HEK293 (cell line): ENCODE data around the gene GPR15.

ENCODE experiments used
- CTCF ChIA-PET: fragments of 350-600 bp; formaldehyde crosslinking; extraction: SDS; loops from one replicate; lab custom pipeline; 2021; ENCODE audit warnings: antibody characterized with exemption; lab: Yijun Ruan, JAX
- POLR2A ChIA-PET: fragments of 300-600 bp; formaldehyde crosslinking; extraction: SDS; loops from one replicate; lab custom pipeline; 2020; ENCODE audit warnings: antibody characterized with exemption, inconsistent platforms; lab: Yijun Ruan, JAX
- H3K27ac ChIP-seq: fragments of 200-500 bp; sonication (Bioruptor generic); 2 replicates; pipeline ENCODE4 v1.5.1; 2014; ENCODE audit warnings: low read depth, low read length, control low read depth, inconsistent platforms; ENCODE audit errors: extremely low read depth
- H3K36me3 ChIP-seq, 2 experiments: fragments of 200-500 bp in 1 of 2; sonication (Bioruptor generic) in 1 of 2; 1 replicate in 1 of 2; 2 replicates in 1 of 2; pipeline ENCODE4 v1.5.1; 2014 to 2017; ENCODE audit warnings: inconsistent platforms in 2 of 2, low read length in 2 of 2; ENCODE audit not compliant: control insufficient read depth in 2 of 2, insufficient read depth in 1 of 2
- H3K4me1 ChIP-seq: fragments of 200-500 bp; sonication (Bioruptor generic); 2 replicates; pipeline ENCODE4 v1.5.1; 2014; ENCODE audit warnings: mild to moderate bottlenecking, low read length, inconsistent platforms; ENCODE audit not compliant: control insufficient read depth, insufficient read depth
- H3K4me3 ChIP-seq: 2 replicates; pipeline ENCODE4 v1.5.1; 2011; ENCODE audit warnings: low read depth, mild to moderate bottlenecking, control low read depth, low read length, moderate library complexity
- H3K9me3 ChIP-seq: fragments of 200-500 bp; sonication (Bioruptor generic); 2 replicates; pipeline ENCODE4 v1.5.1; 2014; ENCODE audit warnings: low read depth, low read length, inconsistent platforms; ENCODE audit not compliant: control insufficient read depth, insufficient read depth
- BCL11A ChIP-seq: fragments of 450-650 bp; formaldehyde crosslinking; IDR thresholded peaks from 2 replicates; pipeline ENCODE4 v1.5.1; 2016; ENCODE audit warnings: low read depth, missing biosample characterization, missing genetic modification characterization
- PRDM2 ChIP-seq: fragments of 450-650 bp; formaldehyde crosslinking; IDR thresholded peaks from 2 replicates; pipeline ENCODE4 v1.5.1; 2016; ENCODE audit warnings: missing biosample characterization, missing genetic modification characterization, borderline replicate concordance
- REPIN1 ChIP-seq: fragments of 450-650 bp; formaldehyde crosslinking; IDR thresholded peaks from 2 replicates; pipeline ENCODE4 v1.5.1; 2017; ENCODE audit warnings: missing biosample characterization, missing genetic modification characterization, low read depth
- TRIM28 ChIP-seq: IDR thresholded peaks from 2 replicates; pipeline ENCODE4 v1.6.1; 2011; ENCODE audit warnings: low read length, control low read depth, borderline replicate concordance
- WT1 ChIP-seq: fragments of 450-650 bp; formaldehyde crosslinking; IDR thresholded peaks from 2 replicates; pipeline ENCODE4 v1.5.1; 2016; ENCODE audit warnings: missing biosample characterization, missing genetic modification characterization
- ZBTB1 ChIP-seq: fragments of 450-650 bp; formaldehyde crosslinking; IDR thresholded peaks from 2 replicates; pipeline ENCODE4 v1.5.1; 2016; ENCODE audit warnings: missing biosample characterization, missing genetic modification characterization
- ZBTB48 ChIP-seq: fragments of 450-650 bp; formaldehyde crosslinking; IDR thresholded peaks from 2 replicates; pipeline ENCODE4 v1.5.1; 2016; ENCODE audit warnings: missing biosample characterization, missing genetic modification characterization
- ZIC2 ChIP-seq: fragments of 450-650 bp; formaldehyde crosslinking; IDR thresholded peaks from 2 replicates; pipeline ENCODE4 v1.5.1; 2016; ENCODE audit warnings: missing biosample characterization, missing genetic modification characterization
- ZNF114 ChIP-seq: fragments of 450-650 bp; formaldehyde crosslinking; IDR thresholded peaks from 2 replicates; pipeline ENCODE4 v1.5.0; 2017; ENCODE audit warnings: missing biosample characterization, missing genetic modification characterization
- ZNF2 ChIP-seq: fragments of 450-650 bp; formaldehyde crosslinking; IDR thresholded peaks from 2 replicates; pipeline ENCODE4 v1.5.1; 2016; ENCODE audit warnings: missing biosample characterization, missing genetic modification characterization
- ZNF560 ChIP-seq: fragments of 450-650 bp; formaldehyde crosslinking; IDR thresholded peaks from 2 replicates; pipeline ENCODE4 v1.5.1; 2017; ENCODE audit warnings: missing biosample characterization, missing genetic modification characterization, borderline replicate concordance
- ZSCAN18 ChIP-seq: fragments of 450-650 bp; formaldehyde crosslinking; IDR thresholded peaks from 2 replicates; pipeline ENCODE4 v1.5.1; 2016; ENCODE audit warnings: missing biosample characterization, missing genetic modification characterization
- TF ChIP-seq, protein P1 (sequence below): fragments of 450-650 bp; formaldehyde crosslinking; IDR thresholded peaks from 2 replicates; pipeline ENCODE4 v1.5.1; 2016; ENCODE audit warnings: missing biosample characterization, missing genetic modification characterization
- TF ChIP-seq, protein P2 (sequence below): fragments of 450-650 bp; formaldehyde crosslinking; IDR thresholded peaks from 2 replicates; pipeline ENCODE4 v1.5.1; 2016; ENCODE audit warnings: missing biosample characterization, missing genetic modification characterization

Gene GPR15

DNA sequence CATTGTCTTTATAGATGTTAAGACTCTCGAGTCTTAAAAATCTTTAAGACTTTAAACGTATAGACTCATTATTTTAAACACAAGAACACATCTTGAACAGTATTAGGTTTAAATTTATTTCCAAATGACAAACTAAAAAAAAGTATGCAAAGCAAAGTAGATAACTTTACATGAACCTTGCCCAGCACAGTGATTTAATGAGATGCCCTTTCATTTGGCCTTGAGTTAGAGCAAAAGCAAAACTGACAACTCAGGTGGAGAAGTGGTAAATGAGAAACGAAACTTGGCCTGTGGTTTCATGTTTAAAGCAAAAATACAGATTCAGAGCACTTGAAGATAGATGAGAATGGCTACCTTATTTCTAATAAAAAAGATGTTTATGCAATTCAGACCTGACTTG is 8.6 kb downstream of the GPR15 start:
- no peaks in the 10 kb centered on the region for H3K4me1 ChIP-seq
- ChIA-PET POLR2A (no interaction called here), CTCF (no interaction called here)

GRCh38 chr3:98541695-98542094 is 9.9 kb downstream of the GPR15 start:
- H3K4me1 ChIP-seq: no peaks in the 10 kb centered on the region
- no peak overlapping the region for H3K27ac ChIP-seq
- CTCF ChIA-PET: no interaction called here
- TF ChIP-seq WT1 (tag by site-specific recombination) (no peak), ZIC2 (tag by site-specific recombination) (no peak), BCL11A (tag by site-specific recombination) (no peak), ZNF2 (tag by site-specific recombination) (no peak), PRDM2 (tag by site-specific recombination) (no peak), ZNF560 (no peak), REPIN1 (no peak), ZNF114 (tag by site-specific recombination) (no peak), TRIM28 (no peak)
- TF ChIP-seq, protein P1, sequence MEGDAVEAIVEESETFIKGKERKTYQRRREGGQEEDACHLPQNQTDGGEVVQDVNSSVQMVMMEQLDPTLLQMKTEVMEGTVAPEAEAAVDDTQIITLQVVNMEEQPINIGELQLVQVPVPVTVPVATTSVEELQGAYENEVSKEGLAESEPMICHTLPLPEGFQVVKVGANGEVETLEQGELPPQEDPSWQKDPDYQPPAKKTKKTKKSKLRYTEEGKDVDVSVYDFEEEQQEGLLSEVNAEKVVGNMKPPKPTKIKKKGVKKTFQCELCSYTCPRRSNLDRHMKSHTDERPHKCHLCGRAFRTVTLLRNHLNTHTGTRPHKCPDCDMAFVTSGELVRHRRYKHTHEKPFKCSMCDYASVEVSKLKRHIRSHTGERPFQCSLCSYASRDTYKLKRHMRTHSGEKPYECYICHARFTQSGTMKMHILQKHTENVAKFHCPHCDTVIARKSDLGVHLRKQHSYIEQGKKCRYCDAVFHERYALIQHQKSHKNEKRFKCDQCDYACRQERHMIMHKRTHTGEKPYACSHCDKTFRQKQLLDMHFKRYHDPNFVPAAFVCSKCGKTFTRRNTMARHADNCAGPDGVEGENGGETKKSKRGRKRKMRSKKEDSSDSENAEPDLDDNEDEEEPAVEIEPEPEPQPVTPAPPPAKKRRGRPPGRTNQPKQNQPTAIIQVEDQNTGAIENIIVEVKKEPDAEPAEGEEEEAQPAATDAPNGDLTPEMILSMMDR: no peak
- TF ChIP-seq, protein P2, sequence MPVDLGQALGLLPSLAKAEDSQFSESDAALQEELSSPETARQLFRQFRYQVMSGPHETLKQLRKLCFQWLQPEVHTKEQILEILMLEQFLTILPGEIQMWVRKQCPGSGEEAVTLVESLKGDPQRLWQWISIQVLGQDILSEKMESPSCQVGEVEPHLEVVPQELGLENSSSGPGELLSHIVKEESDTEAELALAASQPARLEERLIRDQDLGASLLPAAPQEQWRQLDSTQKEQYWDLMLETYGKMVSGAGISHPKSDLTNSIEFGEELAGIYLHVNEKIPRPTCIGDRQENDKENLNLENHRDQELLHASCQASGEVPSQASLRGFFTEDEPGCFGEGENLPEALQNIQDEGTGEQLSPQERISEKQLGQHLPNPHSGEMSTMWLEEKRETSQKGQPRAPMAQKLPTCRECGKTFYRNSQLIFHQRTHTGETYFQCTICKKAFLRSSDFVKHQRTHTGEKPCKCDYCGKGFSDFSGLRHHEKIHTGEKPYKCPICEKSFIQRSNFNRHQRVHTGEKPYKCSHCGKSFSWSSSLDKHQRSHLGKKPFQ: no peak
- no peaks in the 10 kb centered on the region for H3K36me3 ChIP-seq
- POLR2A ChIA-PET: no interaction called here
- H3K9me3 ChIP-seq: no peaks in the 10 kb centered on the region
- H3K4me3 ChIP-seq: no peak overlapping the region

More for the DNA sequence above, 8.6 kb downstream of the GPR15 start:
- TF ChIP-seq ZSCAN18 (tag by site-specific recombination) (no peak), ZBTB1 (tag by site-specific recombination) (no peak), ZBTB48 (no peak)
- TF ChIP-seq, all 188 proteins: peak for 0
- H3K36me3 ChIP-seq: no peaks in the 10 kb centered on the region
- no peak overlapping the region for H3K27ac ChIP-seq
- H3K4me3 ChIP-seq: no peak overlapping the region
- no peaks in the 10 kb centered on the region for H3K9me3 ChIP-seq
